Stimulated activated effector memory CD8-positive, alpha-beta T cell treated with anti-CD3 and anti-CD28 coated beads, Interleukin-12 subunit alpha, Interleukin-12 subunit beta, amount 100 ng/mL, for 72 hours (primary cell): ENCODE data around the gene HMGN3.

Experiments used
- ATAC-seq: fragments of 150-1000 bp; cut with Tn5 transposase; 2 replicates; pipeline ENCODE4 v1.10.0; 2021
- DNase-seq, 2 donors: peaks; one replicate each; pipeline ENCODE4 v3.0.0; 2021 to 2022; ENCODE audit warnings: low spot score in 2 of 2
- H3K27ac Mint-ChIP-seq: one replicate; pipeline ENCODE4 v1.8.0; 2022; ENCODE audit warnings: mild to moderate bottlenecking, mixed read lengths
- H3K36me3 Mint-ChIP-seq: one replicate; pipeline ENCODE4 v1.8.0; 2022; ENCODE audit warnings: mild to moderate bottlenecking, mixed read lengths
- H3K4me1 Mint-ChIP-seq: one replicate; pipeline ENCODE4 v1.8.0; 2022; ENCODE audit warnings: mixed read lengths
- H3K4me3 Mint-ChIP-seq: one replicate; pipeline ENCODE4 v1.8.0; 2022; ENCODE audit warnings: mild to moderate bottlenecking, mixed read lengths
- H3K9me3 Mint-ChIP-seq: one replicate; pipeline ENCODE4 v1.8.0; 2022; ENCODE audit warnings: mixed read lengths

The HMGN3 gene

DNA sequence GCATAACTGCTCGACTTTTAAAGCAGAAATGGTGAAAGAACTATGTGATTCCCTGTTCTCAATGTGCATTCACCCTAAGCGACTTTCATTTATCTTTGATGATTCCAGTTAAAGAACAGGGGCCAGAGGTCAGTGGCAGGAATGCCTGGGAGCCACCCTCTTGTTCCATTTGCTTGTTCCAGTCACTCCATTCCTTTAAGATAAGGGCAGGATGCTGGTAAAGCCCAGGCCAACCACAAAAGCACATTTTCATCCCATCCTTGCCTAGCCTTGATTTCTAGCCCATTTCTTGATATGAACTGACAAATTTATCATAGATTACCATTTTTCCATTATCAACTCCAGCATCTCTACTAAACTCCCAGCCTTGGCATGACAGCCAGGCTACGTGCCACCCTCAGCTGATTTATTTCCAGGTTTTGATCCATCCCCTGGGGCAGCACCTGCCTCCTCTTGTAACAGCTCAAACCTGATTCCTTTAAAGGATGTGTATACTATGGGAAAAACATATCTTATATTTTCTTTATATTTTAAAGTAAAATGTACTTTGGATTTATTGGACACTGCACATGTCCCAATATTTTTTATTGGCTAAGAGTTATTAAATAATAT lies 19.2 kb downstream of the HMGN3 start:
- Mint-ChIP-seq H3K4me3 (no peak overlapping the region), H3K36me3 (peaks cover 9% of the 10 kb centered on the region), H3K4me1 (no peaks in the 10 kb centered on the region), H3K9me3 (peaks cover 3% of the 10 kb centered on the region), H3K27ac (no peak overlapping the region)
- ATAC-seq (no peak), DNase-seq (no peak)

GRCh38 chr6:79212859-79213258 lies 21.6 kb downstream of the HMGN3 start:
- ATAC-seq (no peak), DNase-seq (no peak)
- Mint-ChIP-seq H3K36me3 (peaks cover 9% of the 10 kb centered on the region), H3K4me1 (no peaks in the 10 kb centered on the region), H3K9me3 (no peaks in the 10 kb centered on the region), H3K27ac (no peak overlapping the region), H3K4me3 (no peak overlapping the region)

DNA sequence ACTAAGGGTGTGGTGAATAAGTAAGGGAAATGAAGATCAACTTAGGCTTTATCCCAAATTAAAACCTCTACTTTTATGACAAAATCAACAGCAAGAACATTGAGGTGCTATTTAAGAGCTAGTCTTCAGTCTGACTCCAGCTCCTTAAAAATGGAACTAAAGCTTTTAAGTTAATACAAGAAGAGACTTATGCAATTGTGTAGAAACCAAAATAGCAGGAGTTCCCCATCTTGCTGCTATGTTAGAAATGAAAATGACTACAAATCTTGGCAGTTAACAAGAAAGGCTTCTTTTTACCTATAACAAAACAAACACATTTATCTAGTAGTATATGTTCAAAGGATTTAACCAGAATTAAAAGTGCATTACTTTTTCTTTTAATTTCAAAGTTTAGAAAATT lies 25.7 kb downstream of the HMGN3 start:
- Mint-ChIP-seq H3K4me3 (no peak overlapping the region), H3K36me3 (peaks cover 12% of the 10 kb centered on the region), H3K4me1 (no peaks in the 10 kb centered on the region), H3K27ac (no peak overlapping the region), H3K9me3 (no peaks in the 10 kb centered on the region)
- no peak for DNase-seq
- ATAC-seq = no peak

DNA sequence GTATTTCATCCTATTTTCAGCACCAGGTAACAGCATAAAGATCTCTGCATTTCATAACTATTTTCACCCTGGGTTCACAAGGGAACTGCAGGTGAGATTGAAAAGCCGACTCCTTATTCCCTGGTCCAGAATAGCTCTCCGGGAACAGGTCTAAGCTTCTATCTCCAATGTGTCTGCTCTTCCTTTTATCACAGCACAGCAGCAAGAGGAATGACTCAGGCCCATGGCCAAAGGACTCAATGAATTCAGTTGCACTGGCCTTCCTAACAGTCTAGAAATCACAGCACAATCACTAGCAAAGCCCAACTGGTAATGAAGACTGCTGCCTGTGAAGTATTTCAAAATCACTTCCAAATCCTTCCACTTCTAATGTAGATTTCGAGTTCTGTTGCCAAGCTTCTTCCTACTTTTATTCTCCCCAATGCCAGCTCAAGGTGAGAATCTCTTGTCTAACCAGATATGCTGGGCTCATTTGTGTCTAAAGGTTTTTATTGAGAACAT lies 30.7 kb downstream of the HMGN3 start:
- Mint-ChIP-seq H3K4me1 (no peaks in the 10 kb centered on the region), H3K4me3 (no peak overlapping the region), H3K9me3 (no peaks in the 10 kb centered on the region), H3K36me3 (peaks cover 24% of the 10 kb centered on the region), H3K27ac (no peak overlapping the region)
- ATAC-seq (no peak), DNase-seq (no peak)

DNA sequence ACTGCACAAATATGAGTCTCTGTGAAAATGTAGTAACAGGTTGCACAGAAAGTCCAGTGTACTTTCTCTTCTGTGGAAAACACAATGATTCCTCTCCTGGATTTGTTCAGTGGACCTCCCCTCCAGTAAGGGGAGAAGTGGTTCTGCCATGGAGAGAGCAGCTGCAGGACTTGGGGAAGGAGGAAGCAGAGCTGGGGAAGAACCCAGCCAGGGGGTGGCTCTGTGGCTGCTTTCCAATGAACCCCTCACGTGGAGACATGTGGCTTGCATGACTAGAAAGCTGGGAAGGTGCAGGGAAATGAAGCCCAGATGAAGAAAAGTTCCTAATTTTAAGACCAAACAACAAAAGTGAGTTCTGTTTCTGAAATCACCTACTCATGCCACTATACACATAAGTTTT lies 31.9 kb downstream of the HMGN3 start:
- H3K27ac Mint-ChIP-seq = no peak overlapping the region
- DNase-seq (no peak), ATAC-seq (no peak)
- no peak overlapping the region for H3K4me3 Mint-ChIP-seq
- no peaks in the 10 kb centered on the region for H3K4me1 Mint-ChIP-seq
- no peaks in the 10 kb centered on the region for H3K9me3 Mint-ChIP-seq
- H3K36me3 Mint-ChIP-seq = peaks cover 23% of the 10 kb centered on the region

DNA sequence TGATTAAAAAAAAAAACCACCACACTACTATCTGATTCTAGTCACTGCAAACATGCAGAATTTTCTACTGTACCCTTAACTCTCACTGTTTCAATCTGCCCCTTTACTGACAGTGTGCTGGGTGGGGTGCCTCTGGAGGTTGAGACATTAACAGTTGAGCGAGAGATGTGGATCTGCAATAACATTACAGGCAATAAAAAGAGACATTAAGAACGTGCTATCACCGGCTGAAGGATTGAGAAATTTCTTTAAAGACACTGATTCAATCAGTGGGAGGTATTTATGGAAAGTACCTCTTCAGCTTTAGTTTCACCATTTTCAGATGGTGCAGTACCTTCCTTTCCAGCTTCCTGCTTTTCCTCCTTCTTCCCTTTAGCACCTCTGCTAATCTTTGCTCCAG lies 32.5 kb downstream of the HMGN3 start:
- ATAC-seq (no peak), DNase-seq (no peak)
- H3K27ac Mint-ChIP-seq = no peak overlapping the region
- H3K4me3 Mint-ChIP-seq = no peak overlapping the region
- peaks cover 19% of the 10 kb centered on the region for H3K36me3 Mint-ChIP-seq
- H3K4me1 Mint-ChIP-seq = no peaks in the 10 kb centered on the region
- H3K9me3 Mint-ChIP-seq = no peaks in the 10 kb centered on the region

GRCh38 chr6:79201143-79201542 lies 33.3 kb downstream of the HMGN3 start:
- H3K36me3 Mint-ChIP-seq = peaks cover 17% of the 10 kb centered on the region
- no peaks in the 10 kb centered on the region for H3K4me1 Mint-ChIP-seq
- ATAC-seq = no peak
- no peak for DNase-seq
- no peak overlapping the region for H3K27ac Mint-ChIP-seq
- no peak overlapping the region for H3K4me3 Mint-ChIP-seq
- no peaks in the 10 kb centered on the region for H3K9me3 Mint-ChIP-seq

- Mint-ChIP-seq H3K4me1 (no peaks in the 10 kb centered on the region), H3K9me3 (no peaks in the 10 kb centered on the region), H3K4me3 (no peak overlapping the region), H3K27ac (no peak overlapping the region), H3K36me3 (peaks cover 7% of the 10 kb centered on the region)
- DNase-seq (no peak), ATAC-seq (no peak)
These were observed 37.6 kb downstream of the HMGN3 start for GRCh38 chr6:79196912-79197311.

- Mint-ChIP-seq H3K4me3 (no peak overlapping the region), H3K9me3 (peaks cover 8% of the 10 kb centered on the region), H3K27ac (no peak overlapping the region), H3K4me1 (no peaks in the 10 kb centered on the region), H3K36me3 (no peaks in the 10 kb centered on the region)
- ATAC-seq (no peak), DNase-seq (no peak)
These were observed 40.5 kb downstream of the HMGN3 start for GRCh38 chr6:79193971-79194370.

DNA sequence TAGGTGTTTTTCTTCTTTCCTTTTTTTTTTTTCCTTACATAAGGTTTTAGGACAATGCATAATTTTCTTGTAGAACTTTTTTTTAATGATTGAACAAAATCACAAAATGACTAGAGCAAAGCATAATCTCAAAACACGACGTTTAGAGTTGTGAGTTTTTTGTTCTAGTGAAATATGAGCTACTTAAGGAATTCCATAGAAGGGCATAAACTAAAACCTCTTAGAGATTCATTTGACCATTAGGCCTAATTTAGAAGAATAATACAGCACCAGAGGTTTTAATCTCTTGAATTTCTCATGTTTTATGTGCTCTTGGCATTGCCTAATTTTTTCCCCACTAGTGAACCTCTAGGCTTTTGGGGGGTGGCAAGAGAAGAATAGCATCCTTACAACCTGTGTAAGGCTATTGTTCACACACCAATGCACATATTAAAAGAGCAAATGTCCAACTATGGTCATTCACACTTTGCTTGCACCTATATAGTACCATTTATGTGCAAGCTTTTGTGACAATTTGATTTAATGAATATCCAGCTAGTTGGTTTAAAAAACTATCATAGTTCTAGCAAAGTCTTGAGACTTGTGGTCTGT lies 44.6 kb downstream of the HMGN3 start:
- DNase-seq (no peak), ATAC-seq (no peak)
- no peak overlapping the region for H3K27ac Mint-ChIP-seq
- no peaks in the 10 kb centered on the region for H3K4me1 Mint-ChIP-seq
- no peaks in the 10 kb centered on the region for H3K36me3 Mint-ChIP-seq
- H3K4me3 Mint-ChIP-seq = no peak overlapping the region
- peaks cover 8% of the 10 kb centered on the region for H3K9me3 Mint-ChIP-seq

- no peaks in the 10 kb centered on the region for H3K36me3 Mint-ChIP-seq
- no peak overlapping the region for H3K4me3 Mint-ChIP-seq
- peaks cover 8% of the 10 kb centered on the region for H3K9me3 Mint-ChIP-seq
These were observed 45.5 kb downstream of the HMGN3 start for GRCh38 chr6:79188885-79189480.

GRCh38 chr6:79188107-79188506 lies 46.4 kb downstream of the HMGN3 start:
- Mint-ChIP-seq H3K36me3 (no peaks in the 10 kb centered on the region), H3K27ac (no peak overlapping the region), H3K4me3 (no peak overlapping the region), H3K9me3 (peaks cover 8% of the 10 kb centered on the region), H3K4me1 (no peaks in the 10 kb centered on the region)
- ATAC-seq (no peak), DNase-seq (no peak)

More at GRCh38 chr6:79188885-79189480, 45.5 kb downstream of the HMGN3 start:
- no peak overlapping the region for H3K27ac Mint-ChIP-seq
- H3K4me1 Mint-ChIP-seq = no peaks in the 10 kb centered on the region
- DNase-seq (no peak), ATAC-seq (no peak)

GRCh38 chr6:79186564-79186963 lies 47.9 kb downstream of the HMGN3 start:
- Mint-ChIP-seq H3K4me3 (no peak overlapping the region), H3K27ac (no peak overlapping the region), H3K4me1 (no peaks in the 10 kb centered on the region), H3K36me3 (no peaks in the 10 kb centered on the region), H3K9me3 (peaks cover 6% of the 10 kb centered on the region)
- ATAC-seq (no peak), DNase-seq (no peak)

DNA sequence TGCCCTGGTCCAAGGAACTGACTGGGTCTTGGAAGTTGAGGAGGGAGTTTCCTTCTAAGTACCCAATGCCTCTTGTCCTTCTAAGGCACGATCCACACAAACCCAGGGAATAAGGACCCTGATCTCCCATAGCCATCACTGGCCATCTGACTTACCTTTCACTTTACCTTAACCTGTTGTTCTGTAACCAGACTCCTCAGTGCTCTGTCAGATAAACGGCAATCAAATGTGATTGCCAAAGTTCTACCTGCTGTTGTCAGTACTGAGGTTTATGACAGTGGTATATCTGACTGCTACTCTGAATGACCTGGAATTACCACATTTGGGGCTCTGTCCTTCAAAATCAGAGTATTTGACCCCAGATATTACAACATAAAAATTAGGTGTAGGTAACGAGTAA lies 49.8 kb downstream of the HMGN3 start:
- Mint-ChIP-seq H3K9me3 (no peaks in the 10 kb centered on the region), H3K4me1 (no peaks in the 10 kb centered on the region), H3K27ac (no peak overlapping the region), H3K4me3 (no peak overlapping the region), H3K36me3 (no peaks in the 10 kb centered on the region)
- no peak for ATAC-seq
- no peak for DNase-seq

DNA sequence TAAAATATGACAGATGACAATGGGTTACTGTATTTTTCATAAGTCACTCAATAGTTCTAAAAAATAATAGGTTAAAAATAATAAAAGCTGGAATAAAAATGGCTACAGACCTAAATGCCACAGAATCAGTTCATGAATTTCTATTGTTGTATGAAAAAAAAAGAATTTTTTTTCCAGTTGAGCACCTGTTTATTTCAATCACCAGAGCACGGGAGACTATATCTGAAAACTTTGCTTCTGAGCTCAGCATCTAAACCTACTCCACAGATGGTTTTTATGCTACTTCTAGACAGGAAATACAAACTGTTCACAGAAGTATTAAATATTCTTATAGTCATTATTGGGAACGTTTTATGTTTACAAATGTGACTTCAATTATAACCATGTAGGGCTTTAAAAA lies 50.4 kb downstream of the HMGN3 start:
- H3K36me3 Mint-ChIP-seq = no peaks in the 10 kb centered on the region
- no peaks in the 10 kb centered on the region for H3K9me3 Mint-ChIP-seq
- H3K4me1 Mint-ChIP-seq = no peaks in the 10 kb centered on the region
- H3K27ac Mint-ChIP-seq = no peak overlapping the region
- H3K4me3 Mint-ChIP-seq = no peak overlapping the region
- DNase-seq (no peak), ATAC-seq (no peak)

GRCh38 chr6:79180052-79180451 lies 54.4 kb downstream of the HMGN3 start:
- H3K27ac Mint-ChIP-seq = no peak overlapping the region
- no peaks in the 10 kb centered on the region for H3K4me1 Mint-ChIP-seq
- H3K4me3 Mint-ChIP-seq = no peak overlapping the region
- H3K36me3 Mint-ChIP-seq = no peaks in the 10 kb centered on the region
- no peak for ATAC-seq
- no peak for DNase-seq
- no peaks in the 10 kb centered on the region for H3K9me3 Mint-ChIP-seq
